GM12878 (cell line): ENCODE results near the gene RAPH1. TPM values are rescaled to one million over a fixed set of nuclear protein-coding genes. Genes with fewer than 3 reads are reported as not detected.

Source experiments
- ATAC-seq: fragments of 200-7000 bp; cut with Tn5 transposase; 3 replicates; pipeline ENCODE4 v1.9.1; 2020; ENCODE audit warnings: mild to moderate bottlenecking, moderate library complexity
- BruUV-seq: library from RNA; stranded (reverse); fragments of 400-500 nt; replicated peaks from 2 replicates; lab custom pipeline; 2021; lab: Mats Ljungman, UMichigan
- CTCF ChIA-PET: fragments of 300-600 bp; sonication (Branson Sonifier 250); formaldehyde crosslinking; extraction: SDS; loops from one replicate; lab custom pipeline; 2021; ENCODE audit warnings: inconsistent platforms; lab: Yijun Ruan, JAX
- POLR2A ChIA-PET: fragments of 350-600 bp; formaldehyde crosslinking; extraction: SDS; loops from one replicate; lab custom pipeline; 2021; ENCODE audit warnings: inconsistent platforms; lab: Charles Lee
- RAD21 ChIA-PET: fragments of 300-600 bp; sonication (Branson Sonifier 250); formaldehyde crosslinking; loops from one replicate; lab custom pipeline; 2023; ENCODE audit warnings: antibody characterized with exemption; ENCODE audit not compliant: unreplicated experiment; lab: Charles Lee
- SMC1A ChIA-PET: fragments of 300-600 bp; sonication (Branson Sonifier 250); formaldehyde crosslinking; loops from one replicate; lab custom pipeline; 2023; ENCODE audit not compliant: unreplicated experiment, uncharacterized antibody; lab: Charles Lee
- DNase-seq: peaks from one replicate; pipeline ENCODE4 v3.0.0-alpha.2; 2011; ENCODE audit warnings: low read depth, low spot score
- FAIRE-seq: peaks from 3 replicates; lab custom pipeline; 2011; peaks lifted over from hg19 to GRCh38; lab: Jason Lieb, UNC
- H2AFZ ChIP-seq: 2 replicates; pipeline ENCODE4 v1.6.0; 2011; ENCODE audit warnings: low read depth, low read length, control low read depth; ENCODE audit not compliant: control insufficient read depth
- H3K27ac ChIP-seq: 2 replicates; pipeline ENCODE4 v1.5.1; 2011; ENCODE audit warnings: control low read depth; ENCODE audit not compliant: control insufficient read depth, insufficient read depth
- H3K27me3 ChIP-seq, 2 experiments: replicated peaks in 1 of 2; 2 replicates each; pipeline versions ENCODE4 v1.6.0 to v1.6.1; 2011; ENCODE audit warnings: low read length in 1 of 2; ENCODE audit not compliant: control insufficient read depth in 2 of 2, insufficient read depth in 2 of 2
- H3K36me3 ChIP-seq, 2 experiments: 2 replicates each; pipeline ENCODE4 v1.5.1; 2011; ENCODE audit warnings: low read length in 1 of 2; ENCODE audit not compliant: control insufficient read depth in 2 of 2, insufficient read depth in 2 of 2
- H3K4me1 ChIP-seq: 2 replicates; pipeline ENCODE4 v1.6.1; 2011; ENCODE audit warnings: mild to moderate bottlenecking, low read length, moderate library complexity, mixed read lengths; ENCODE audit not compliant: control insufficient read depth, insufficient read depth
- H3K4me2 ChIP-seq: 2 replicates; pipeline ENCODE4 v1.6.0; 2011; ENCODE audit warnings: control low read depth; ENCODE audit not compliant: control insufficient read depth, insufficient read depth
- H3K4me3 ChIP-seq: fragments of 200-600 bp; sonication (generic); 2 replicates; pipeline ENCODE4 v1.5.1; 2016
- H3K79me2 ChIP-seq: 2 replicates; pipeline ENCODE4 v1.6.0; 2011; ENCODE audit warnings: low read length; ENCODE audit not compliant: control insufficient read depth, insufficient read depth
- H3K9ac ChIP-seq: 2 replicates; pipeline ENCODE4 v1.8.0; 2011; ENCODE audit warnings: low read length, control low read depth, mixed read lengths; ENCODE audit not compliant: control insufficient read depth, insufficient read depth
- H3K9me3 ChIP-seq: replicated peaks from 3 replicates; pipeline ENCODE4 v1.5.1; 2011; ENCODE audit warnings: mild to moderate bottlenecking, low read length; ENCODE audit not compliant: control insufficient read depth, insufficient read depth
- H4K20me1 ChIP-seq: 2 replicates; pipeline ENCODE4 v1.6.0; 2011; ENCODE audit not compliant: control insufficient read depth, insufficient read depth
- ATF2 ChIP-seq: IDR thresholded peaks from 2 replicates; pipeline ENCODE4 v1.6.1; 2012; ENCODE audit warnings: low read length, inconsistent platforms
- CTCF ChIP-seq, 3 experiments: IDR thresholded peaks in 2 of 3; conservative IDR thresholded peaks in 1 of 3; 2 replicates each; pipeline ENCODE4 v1.5.1; 2011; ENCODE audit warnings: low read depth in 3 of 3, low read length in 3 of 3, mild to moderate bottlenecking in 3 of 3, control low read depth in 2 of 3, moderate library complexity in 2 of 3, inconsistent platforms in 1 of 3, mixed read lengths in 1 of 3; ENCODE audit not compliant: control insufficient read depth in 2 of 3, insufficient read depth in 1 of 3; ENCODE audit errors: extremely low read depth in 1 of 3
- FOS ChIP-seq: IDR thresholded peaks from 3 replicates; pipeline ENCODE4 v1.6.1; 2011; ENCODE audit warnings: borderline replicate concordance; ENCODE audit not compliant: insufficient read length; ENCODE audit errors: extremely low read depth
- FOXK2 ChIP-seq: fragments of 450-650 bp; IDR thresholded peaks from 2 replicates; pipeline ENCODE4 v1.6.1; 2017; ENCODE audit warnings: mild to moderate bottlenecking, moderate library complexity
- IRF5 ChIP-seq: fragments of 450-650 bp; IDR thresholded peaks from 2 replicates; pipeline ENCODE4 v1.6.1; 2017; ENCODE audit warnings: borderline replicate concordance
- MYB ChIP-seq: fragments of 150-350 bp; IDR thresholded peaks from 2 replicates; pipeline ENCODE4 v1.6.1; 2014; ENCODE audit warnings: mild to moderate bottlenecking, low read depth, low read length, borderline replicate concordance
- POU2F2 ChIP-seq: IDR thresholded peaks from 3 replicates; pipeline ENCODE4 v1.6.1; 2011; ENCODE audit warnings: low read depth, mild to moderate bottlenecking, low read length, borderline replicate concordance
- RAD21 ChIP-seq: IDR thresholded peaks from 2 replicates; pipeline ENCODE4 v1.6.1; 2011; ENCODE audit warnings: mild to moderate bottlenecking, low read depth, low read length, moderate library complexity; ENCODE audit not compliant: insufficient read depth
- TARDBP ChIP-seq: IDR thresholded peaks from 2 replicates; pipeline ENCODE4 v1.6.1; 2016; ENCODE audit warnings: borderline replicate concordance
- ZNF24 ChIP-seq: fragments of 450-650 bp; IDR thresholded peaks from 2 replicates; pipeline ENCODE4 v1.6.1; 2017; ENCODE audit warnings: antibody characterized with exemption, mild to moderate bottlenecking
- ZNF384 ChIP-seq: IDR thresholded peaks from 2 replicates; pipeline ENCODE4 v1.6.1; 2012; ENCODE audit warnings: low read depth, mild to moderate bottlenecking, low read length, improper control_type of control experiment, borderline replicate concordance
- WGBS: methylation state at CpG from one replicate; pipeline ENCODE4 v1.1.6; 2016; ENCODE audit warnings: low lambda C conversion rate; ENCODE audit not compliant: insufficient replicate concordance, insufficient coverage; ENCODE audit errors: missing lambda C conversion rate; 5-methylcytosine and 5-hydroxymethylcytosine counted together
- in situ Hi-C: fragments of 300-500 bp; cut with MboI; formaldehyde crosslinking; loops from 9 replicates; pipeline ENCODE4 v1.14.3; 2018; ENCODE audit warnings: mixed read lengths
- intact Hi-C: fragments of 100-400 bp; cut with micrococcal nuclease; formaldehyde crosslinking; loops from one replicate; pipeline ENCODE4 v1.14.2; 2022; ENCODE audit not compliant: unreplicated experiment
- polyA plus RNA-seq, 11 experiments: library from polyadenylated mRNA; depleted of rRNA in 4 of 11; unstranded in 6 of 11; stranded (reverse) in 5 of 11; fragments of >200 nt; fragmentation: Nextera tagmentation in 4 of 11; fragmentation: Illumina TruSeq in 1 of 11; extraction: Ambion mirVana in 4 of 11; extraction: Trizol in 1 of 11; gene quantifications; 1 replicate in 1 of 11; 2 replicates in 10 of 11; pipeline versions ENCODE4 v1.2.1 to v1.2.3, GENCODE V29; 2011 to 2016; ENCODE audit warnings: inconsistent platforms in 2 of 11, missing spikeins in 2 of 11, low read depth in 1 of 11
- total RNA-seq, 4 experiments: library from RNA; depleted of rRNA in 3 of 4; stranded (reverse); fragments of >200 nt in 3 of 4; fragmentation: Illumina TruSeq in 1 of 4; extraction: Trizol in 1 of 4; gene quantifications; 2 replicates each; pipeline versions ENCODE4 v1.2.1 to v1.2.3, GENCODE V29; 2013 to 2021

Gene RAPH1
- total and polyA plus RNA-seq, 10 of the 15 experiments (the other 5 are each of a cell fraction or from before 2014, with no cell fraction given): 0.09 to 0.90 (median 0.21) TPM; not detected in 7

GRCh38 chr2:203551778-203552177, 16.7 kb upstream of the RAPH1 start:
- RAD21 ChIA-PET: no interaction called here
- no peak for FAIRE-seq
- H3K4me3 ChIP-seq: no peak overlapping the region
- H2AFZ ChIP-seq: no peak overlapping the region
- TF ChIP-seq RAD21 (no peak), MYB (no peak), FOXK2 (no peak), ATF2 (no peak)
- H3K79me2 ChIP-seq: no peaks in the 10 kb centered on the region
- no peaks in the 10 kb centered on the region for H3K36me3 ChIP-seq
- no peaks in the 10 kb centered on the region; a peak in 1 of 4 replicates for H3K27me3 ChIP-seq
- no peak overlapping the region for H3K4me2 ChIP-seq
- H3K4me1 ChIP-seq: no peaks in the 10 kb centered on the region
- no peak overlapping the region for H3K9ac ChIP-seq
- H3K27ac ChIP-seq: no peak overlapping the region
- no TSS peak for BruUV-seq
- no peak for DNase-seq
- ATAC-seq: no peak
- 14% methylated on average over 3 of the region's 3 CpGs for WGBS
- intact Hi-C loops (no loop called here), in situ Hi-C loops (no loop called here)
- SMC1A ChIA-PET: interaction anchor here (0.6 to 1.1 kb wide), 2 partner anchors 87 to 459 kb away, joined by 3 read pairs; no protein-coding TSS in a partner anchor
- CTCF ChIA-PET: interaction anchor here (0.7 kb wide), 1 partner anchor 692 kb away, joined by 3 read pairs; no protein-coding TSS in a partner anchor
- H3K9me3 ChIP-seq: no peaks in the 10 kb centered on the region
- POLR2A ChIA-PET: no interaction called here
- no peaks in the 10 kb centered on the region for H4K20me1 ChIP-seq

GRCh38 chr2:203550266-203550665, 15.2 kb upstream of the RAPH1 start:
- 53% methylated on average over 2 of the region's 2 CpGs for WGBS
- no peak for FAIRE-seq
- ChIA-PET CTCF (no interaction called here), SMC1A (no interaction called here), POLR2A (no interaction called here), RAD21 (no interaction called here)
- no peak for DNase-seq
- H3K9ac ChIP-seq: no peak overlapping the region
- no peak overlapping the region for H2AFZ ChIP-seq
- no peaks in the 10 kb centered on the region; a peak in 2 of 4 replicates for H3K27me3 ChIP-seq
- H3K27ac ChIP-seq: no peak overlapping the region
- no peaks in the 10 kb centered on the region for H3K9me3 ChIP-seq
- no peak for ATAC-seq
- no peak overlapping the region for H3K4me2 ChIP-seq
- H3K79me2 ChIP-seq: no peaks in the 10 kb centered on the region
- H3K4me1 ChIP-seq: no peaks in the 10 kb centered on the region
- intact Hi-C loops (no loop called here), in situ Hi-C loops (no loop called here)
- H3K4me3 ChIP-seq: no peak overlapping the region
- H4K20me1 ChIP-seq: no peaks in the 10 kb centered on the region
- H3K36me3 ChIP-seq: no peaks in the 10 kb centered on the region
- no TSS peak for BruUV-seq
- TF ChIP-seq ZNF384 (no peak), IRF5 (no peak), CTCF (IDR thresholded peaks at IDR 0.05 in 2 of 3, conservative IDR thresholded peaks at IDR 0.05 in 1 of 3; ENCODE audit: control insufficient read depth in 2 of 3, extremely low read depth in 1 of 3, insufficient read depth in 1 of 3, low read depth in 3 of 3, low read length in 3 of 3) (no peak), FOS (no peak), TARDBP (no peak), POU2F2 (no peak), ZNF24 (no peak)
